Measurements from ENCODE around the gene PKHD1.
A peak's percentile ranks its signal among the peaks of the same experiment; 100 is the strongest.
"Not testable (repeated sequence)": the region's sequence is repeated elsewhere in the genome, so short reads cannot be mapped to it uniquely, and the experiment has no call there.

PKHD1 gene

DNA sequence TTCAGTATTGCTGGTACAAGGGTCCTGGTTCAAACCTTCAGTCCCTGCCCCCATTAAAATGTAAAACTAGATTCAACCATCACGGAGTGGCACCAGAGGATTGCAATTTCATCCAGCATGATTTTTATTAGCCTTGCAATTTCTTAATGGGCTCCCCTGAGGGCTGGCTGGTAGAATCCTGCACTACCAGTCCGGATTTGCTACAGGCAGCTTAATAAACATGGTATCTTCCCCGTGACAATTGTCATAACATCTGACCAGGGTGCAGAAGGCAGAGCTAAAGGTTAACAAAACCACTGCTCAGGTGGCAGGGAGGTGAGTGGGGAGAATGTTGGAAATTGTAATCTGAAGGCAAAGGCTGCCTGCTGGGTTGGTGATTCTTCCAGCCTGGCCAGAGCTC, 94.5 kb downstream of the PKHD1 start:
- TF ChIP-seq FOXP2 (optimal IDR thresholded peaks at IDR 0.05; ENCODE audit: control extremely low read depth, extremely low read length, insufficient read depth) = no peak
- no peak for TF ChIP-seq EZH2 (IDR thresholded peaks at IDR 0.05)
- peak; percentile 49 for TF ChIP-seq POLR2AphosphoS5 (IDR thresholded peaks at IDR 0.05; ENCODE audit: borderline replicate concordance, low read depth, low read length)
- DNase-seq (ENCODE audit: low read depth, low spot score) = no peak
- Histone ChIP-seq H3K36me3 (ENCODE audit: insufficient read depth, low read length) (peaks cover 4% of the 10 kb centered on the region; the same call in 1 of the 2 replicates), H3K27ac (peak overlapping the region; percentile 100), H3K9ac (ENCODE audit: insufficient read length) (peak overlapping the region; percentile 67), H3K4me3 (peak overlapping the region; percentile 61), H3K9me3 (ENCODE audit: low read depth, low read length) (no peaks in the 10 kb centered on the region)

DNA sequence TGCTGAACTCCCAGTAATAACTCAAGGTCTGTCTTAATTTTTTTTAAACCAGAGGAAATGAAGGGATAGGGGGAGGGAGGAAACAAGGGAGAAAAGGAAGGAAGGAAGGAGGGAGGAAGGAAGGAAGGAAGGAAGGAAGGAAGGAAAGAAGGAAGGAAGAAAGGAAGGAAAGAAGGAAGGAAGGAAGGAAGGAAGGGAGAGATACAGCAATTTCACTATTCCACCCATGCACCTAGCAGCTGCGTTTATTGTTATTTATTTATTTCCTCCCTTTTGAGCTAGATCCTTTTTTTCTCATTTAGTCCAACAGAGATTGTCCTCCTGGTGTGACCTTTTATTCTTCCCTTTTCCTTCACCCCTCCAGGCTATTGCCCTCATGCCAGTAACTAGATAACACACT, 97.6 kb downstream of the PKHD1 start:
- H3K27ac ChIP-seq = peak overlapping the region; percentile 100
- TF ChIP-seq POLR2AphosphoS5 (IDR thresholded peaks at IDR 0.05; ENCODE audit: borderline replicate concordance, low read depth, low read length) = peak; percentile 85
- no peak for TF ChIP-seq EZH2 (IDR thresholded peaks at IDR 0.05)
- H3K9ac ChIP-seq (ENCODE audit: insufficient read length) = peak overlapping the region; percentile 80
- peak overlapping the region; percentile 42 for H3K4me3 ChIP-seq
- no peaks in the 10 kb centered on the region; the same call in 1 of the 2 replicates for H3K36me3 ChIP-seq (ENCODE audit: insufficient read depth, low read length)
- DNase-seq (ENCODE audit: low read depth, low spot score) = no peak
- H3K9me3 ChIP-seq (ENCODE audit: low read depth, low read length) = no peaks in the 10 kb centered on the region

DNA sequence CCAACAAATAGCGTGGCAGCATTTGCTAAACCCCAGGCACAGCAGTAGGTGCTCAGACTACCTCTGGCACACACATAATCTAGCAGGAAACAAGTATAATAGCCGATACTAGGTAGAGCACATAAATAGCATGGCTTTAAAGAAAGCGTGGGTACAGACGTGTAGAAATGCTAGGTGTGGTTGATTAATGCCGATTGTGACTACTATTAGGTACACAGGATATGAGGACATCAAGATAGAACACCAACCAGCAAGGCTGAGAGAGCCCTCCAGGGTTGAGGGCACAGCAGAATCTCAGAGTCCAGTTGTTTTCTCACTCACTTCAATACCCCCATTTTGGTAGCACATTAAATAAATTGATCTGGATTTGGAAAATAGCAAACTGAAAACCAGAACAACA, 100.5 kb downstream of the PKHD1 start:
- no peaks in the 10 kb centered on the region for H3K9me3 ChIP-seq (ENCODE audit: low read depth, low read length)
- peak overlapping the region; percentile 39 for H3K4me3 ChIP-seq
- peak overlapping the region; percentile 100 for H3K27ac ChIP-seq
- H3K9ac ChIP-seq (ENCODE audit: insufficient read length) = peak overlapping the region; percentile 73
- no peaks in the 10 kb centered on the region; the same call in 1 of the 2 replicates for H3K36me3 ChIP-seq (ENCODE audit: insufficient read depth, low read length)
- DNase-seq (ENCODE audit: low read depth, low spot score) = no peak
- no peak for TF ChIP-seq POLR2AphosphoS5 (IDR thresholded peaks at IDR 0.05; ENCODE audit: borderline replicate concordance, low read depth, low read length)
- no peak for TF ChIP-seq EZH2 (IDR thresholded peaks at IDR 0.05)
- TF ChIP-seq FOXP2 (optimal IDR thresholded peaks at IDR 0.05; ENCODE audit: control extremely low read depth, extremely low read length, insufficient read depth) = no peak

DNA sequence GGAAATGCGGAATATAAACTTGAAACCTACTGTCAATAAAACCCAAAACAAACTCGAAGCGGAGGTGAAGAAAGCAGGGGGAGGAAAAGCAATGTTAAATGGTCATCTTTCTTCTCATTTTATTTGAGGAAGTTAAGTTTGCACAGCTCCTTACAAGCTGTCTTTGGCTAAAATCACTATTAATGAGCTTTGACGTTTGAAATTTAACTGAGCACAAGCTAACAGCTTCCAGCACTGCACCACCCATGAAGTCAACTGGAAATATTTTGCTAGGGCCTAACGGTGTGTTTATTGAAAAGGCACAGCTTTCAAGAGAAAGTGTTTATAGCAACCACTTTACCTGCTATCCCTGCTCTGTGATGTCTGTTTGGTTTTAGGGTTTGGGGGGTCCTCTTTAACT, 103.8 kb downstream of the PKHD1 start:
- TF ChIP-seq EZH2 (IDR thresholded peaks at IDR 0.05) (no peak), POLR2AphosphoS5 (IDR thresholded peaks at IDR 0.05; ENCODE audit: borderline replicate concordance, low read depth, low read length) (no peak), FOXP2 (optimal IDR thresholded peaks at IDR 0.05; ENCODE audit: control extremely low read depth, extremely low read length, insufficient read depth) (no peak)

DNA sequence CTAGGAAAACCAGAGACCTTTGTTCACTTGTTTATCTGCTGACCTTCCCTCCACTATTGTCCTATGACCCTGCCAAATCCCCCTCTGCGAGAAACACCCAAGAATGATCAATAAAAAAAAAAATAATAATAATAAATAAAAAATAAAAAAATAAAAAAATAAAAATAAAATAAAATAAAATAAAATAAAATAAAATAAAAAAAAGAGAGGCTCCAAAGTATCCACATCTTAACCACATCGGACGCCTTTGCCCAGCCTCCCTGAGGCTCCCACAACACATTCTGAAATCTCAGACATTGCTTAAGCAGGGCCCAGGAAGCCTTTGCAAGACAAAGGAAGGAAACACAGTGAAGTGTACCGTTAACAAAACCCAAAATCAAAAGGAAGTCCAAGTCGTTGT, 104.7 kb downstream of the PKHD1 start:
- DNase-seq (ENCODE audit: low read depth, low spot score) = not testable (repeated sequence)
- peak overlapping the region; percentile 100 for H3K27ac ChIP-seq

More for the DNA sequence above, 103.8 kb downstream of the PKHD1 start:
- H3K9me3 ChIP-seq (ENCODE audit: low read depth, low read length) = no peaks in the 10 kb centered on the region; the same call in 1 of the 2 replicates
- H3K4me3 ChIP-seq = peak overlapping the region; percentile 53; the same call in 1 of the 2 replicates
- no peak for DNase-seq (ENCODE audit: low read depth, low spot score)
- no peaks in the 10 kb centered on the region; the same call in 1 of the 2 replicates for H3K36me3 ChIP-seq (ENCODE audit: insufficient read depth, low read length)
- H3K27ac ChIP-seq = peak overlapping the region; percentile 100
- peak overlapping the region; percentile 79 for H3K9ac ChIP-seq (ENCODE audit: insufficient read length)

DNA sequence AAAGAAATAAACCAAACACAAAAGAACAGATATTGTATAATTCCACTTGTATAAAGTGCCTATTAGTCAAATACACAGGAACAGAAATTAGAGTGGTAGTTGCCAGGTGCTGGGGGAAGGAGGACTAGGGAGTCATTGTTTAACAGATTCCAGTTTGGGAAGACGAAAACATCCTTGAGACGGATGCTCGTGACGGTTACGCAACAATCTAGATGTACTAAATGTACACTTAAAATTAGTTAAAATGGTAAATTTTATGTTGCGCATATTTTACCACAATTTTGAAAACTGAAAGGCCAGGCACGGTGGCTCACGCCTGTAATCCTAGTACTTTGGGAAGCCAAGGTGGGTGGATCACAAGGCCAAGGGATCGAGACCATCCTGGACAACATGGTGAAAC, 111.0 kb downstream of the PKHD1 start:
- Histone ChIP-seq H3K36me3 (ENCODE audit: insufficient read depth, low read length) (peaks cover 5% of the 10 kb centered on the region; the same call in 1 of the 2 replicates), H3K9me3 (ENCODE audit: low read depth, low read length) (peaks cover 3% of the 10 kb centered on the region; the same call in 1 of the 2 replicates), H3K27ac (no peak overlapping the region), H3K9ac (ENCODE audit: insufficient read length) (no peak overlapping the region), H3K4me3 (no peak overlapping the region)
- no peak for TF ChIP-seq EZH2 (IDR thresholded peaks at IDR 0.05)
- TF ChIP-seq POLR2AphosphoS5 (IDR thresholded peaks at IDR 0.05; ENCODE audit: borderline replicate concordance, low read depth, low read length) = no peak
- TF ChIP-seq FOXP2 (optimal IDR thresholded peaks at IDR 0.05; ENCODE audit: control extremely low read depth, extremely low read length, insufficient read depth) = no peak
- DNase-seq (ENCODE audit: low read depth, low spot score) = no peak

More for the DNA sequence above, 104.7 kb downstream of the PKHD1 start:
- H3K36me3 ChIP-seq (ENCODE audit: insufficient read depth, low read length); H3K4me3 ChIP-seq; H3K9me3 ChIP-seq (ENCODE audit: low read depth, low read length): not testable (repeated sequence)
- peak overlapping the region; percentile 79 for H3K9ac ChIP-seq (ENCODE audit: insufficient read length)

DNA sequence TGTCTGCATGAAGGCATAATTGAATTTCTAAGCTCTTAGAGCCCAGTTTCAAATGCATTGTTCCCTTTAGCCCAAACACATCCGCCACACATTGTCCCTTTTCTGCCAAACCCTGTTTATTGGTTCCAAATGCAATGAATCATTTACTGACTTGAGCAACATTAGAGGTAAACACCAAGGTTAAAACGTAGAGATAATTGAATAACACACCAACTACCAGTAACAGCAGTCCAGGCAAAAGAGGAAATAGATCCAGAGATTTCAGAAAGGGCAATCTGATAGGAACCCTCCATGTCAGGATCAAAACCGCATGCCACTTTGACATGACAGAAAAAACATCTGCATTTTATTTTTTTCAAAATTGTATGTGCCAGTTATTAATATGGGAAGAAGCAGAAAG, 114.8 kb downstream of the PKHD1 start:
- Histone ChIP-seq H3K9me3 (ENCODE audit: low read depth, low read length) (peaks cover 13% of the 10 kb centered on the region; the same call in 1 of the 2 replicates), H3K4me3 (no peak overlapping the region), H3K27ac (no peak overlapping the region), H3K9ac (ENCODE audit: insufficient read length) (no peak overlapping the region), H3K36me3 (ENCODE audit: insufficient read depth, low read length) (peaks cover 16% of the 10 kb centered on the region; the same call in 1 of the 2 replicates)
- no peak for DNase-seq (ENCODE audit: low read depth, low spot score)
- TF ChIP-seq FOXP2 (optimal IDR thresholded peaks at IDR 0.05; ENCODE audit: control extremely low read depth, extremely low read length, insufficient read depth) (no peak), EZH2 (IDR thresholded peaks at IDR 0.05) (no peak), POLR2AphosphoS5 (IDR thresholded peaks at IDR 0.05; ENCODE audit: borderline replicate concordance, low read depth, low read length) (no peak)

DNA sequence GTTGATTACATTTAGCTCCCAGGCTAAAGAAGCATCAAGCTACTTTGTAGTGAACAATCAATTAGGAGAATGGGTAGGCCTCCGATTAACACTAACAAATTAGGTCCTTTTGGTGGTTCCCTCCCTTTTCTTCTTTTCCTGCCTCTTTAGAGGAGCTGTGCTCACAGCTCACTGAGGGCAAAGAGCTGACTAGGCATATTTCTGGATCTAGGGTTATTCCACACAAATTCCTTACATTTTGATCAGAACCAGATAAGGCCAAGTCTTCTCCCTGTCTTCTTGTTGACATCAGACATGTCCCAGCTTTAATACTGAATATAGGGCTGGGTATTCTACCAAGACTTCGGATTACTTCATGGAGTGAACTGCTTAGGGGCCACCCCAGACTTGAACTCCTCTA, 119.1 kb downstream of the PKHD1 start:
- Histone ChIP-seq H3K9ac (ENCODE audit: insufficient read length) (peak overlapping the region; percentile 27), H3K9me3 (ENCODE audit: low read depth, low read length) (peaks cover 10% of the 10 kb centered on the region; the same call in 1 of the 2 replicates), H3K4me3 (no peak overlapping the region), H3K27ac (peak overlapping the region; percentile 96), H3K36me3 (ENCODE audit: insufficient read depth, low read length) (peaks cover 10% of the 10 kb centered on the region; the same call in 1 of the 2 replicates)
- no peak for DNase-seq (ENCODE audit: low read depth, low spot score)
- TF ChIP-seq FOXP2 (optimal IDR thresholded peaks at IDR 0.05; ENCODE audit: control extremely low read depth, extremely low read length, insufficient read depth) = no peak
- no peak for TF ChIP-seq POLR2AphosphoS5 (IDR thresholded peaks at IDR 0.05; ENCODE audit: borderline replicate concordance, low read depth, low read length)
- TF ChIP-seq EZH2 (IDR thresholded peaks at IDR 0.05) = no peak

DNA sequence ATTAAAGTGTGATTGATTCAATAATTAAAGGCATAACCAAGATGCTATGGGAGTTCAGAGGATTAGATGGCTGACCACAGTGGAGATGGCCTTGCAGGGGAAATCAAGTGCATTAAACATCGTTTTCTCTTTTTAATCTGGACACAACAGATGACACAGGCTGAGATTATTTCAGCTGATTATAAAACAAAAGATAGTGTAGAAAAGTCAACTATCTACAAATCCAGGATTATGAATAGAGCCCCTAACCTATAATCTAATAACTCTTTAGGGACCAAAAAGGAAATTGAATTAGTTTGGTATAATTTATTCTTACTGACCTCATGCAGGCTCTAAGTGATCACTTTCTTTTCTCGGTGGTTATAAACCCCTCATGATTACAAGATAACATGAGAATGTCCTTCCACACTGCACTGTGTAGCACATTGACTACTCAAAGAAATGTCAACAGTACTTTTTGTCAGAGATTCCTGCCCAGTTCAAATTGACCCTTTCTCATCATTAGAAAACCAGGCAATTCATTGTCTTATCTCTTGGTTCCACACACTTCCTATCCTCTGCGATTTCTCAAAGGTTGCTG, 122.1 kb downstream of the PKHD1 start:
- Histone ChIP-seq H3K4me3 (no peak overlapping the region), H3K9me3 (ENCODE audit: low read depth, low read length) (peaks cover 3% of the 10 kb centered on the region; the same call in 1 of the 2 replicates), H3K9ac (ENCODE audit: insufficient read length) (peak overlapping the region; percentile 41), H3K27ac (peak overlapping the region; percentile 96), H3K36me3 (ENCODE audit: insufficient read depth, low read length) (peaks cover 3% of the 10 kb centered on the region; the same call in 1 of the 2 replicates)
- no peak for DNase-seq (ENCODE audit: low read depth, low spot score)
- TF ChIP-seq EZH2 (IDR thresholded peaks at IDR 0.05) (no peak), FOXP2 (optimal IDR thresholded peaks at IDR 0.05; ENCODE audit: control extremely low read depth, extremely low read length, insufficient read depth) (no peak), POLR2AphosphoS5 (IDR thresholded peaks at IDR 0.05; ENCODE audit: borderline replicate concordance, low read depth, low read length) (no peak)

Measured in SK-N-MC (cell line).